CD4-positive, alpha-beta T cell (primary cell): Measurements from ENCODE around the gene FUT8. TPM values are rescaled to one million over a fixed set of nuclear protein-coding genes. Genes with fewer than 3 reads are reported as not detected.

ENCODE experiments used
- ATAC-seq: fragments of 200-7000 bp; cut with Tn5 transposase; one replicate; pipeline ENCODE4 v1.10.0; 2022; ENCODE audit warnings: mild to moderate bottlenecking; ENCODE audit not compliant: poor library complexity
- CTCF ChIA-PET: fragments of 350-600 bp; sonication (Branson Sonifier 250); formaldehyde crosslinking; loops from one replicate; lab custom pipeline; 2021; ENCODE audit warnings: antibody characterized with exemption, inconsistent platforms; lab: Charles Lee
- POLR2A ChIA-PET: fragments of 350-600 bp; sonication (Branson Sonifier 250); formaldehyde crosslinking; loops from one replicate; lab custom pipeline; 2021; ENCODE audit warnings: antibody characterized with exemption, inconsistent platforms; lab: Charles Lee
- DNase-seq, 14 experiments: peaks; one replicate each; pipeline ENCODE4 v3.0.0-alpha.2; 2013 to 2020; ENCODE audit warnings: mixed read lengths in 2 of 14
- H3K27ac ChIP-seq, 2 donors: one replicate each; pipeline versions ENCODE4 v1.5.1 to v1.7.0; 2013; ENCODE audit warnings: low read length in 2 of 2, low read depth in 1 of 2, mild to moderate bottlenecking in 1 of 2
- H3K27me3 ChIP-seq, 2 experiments: 1 replicate in 1 of 2; 2 replicates in 1 of 2; pipeline versions ENCODE4 v1.6.1 to v1.7.0; 2013; ENCODE audit warnings: low read length in 2 of 2, control low read depth in 1 of 2, mild to moderate bottlenecking in 1 of 2, moderate library complexity in 1 of 2; ENCODE audit not compliant: insufficient read depth in 2 of 2, control insufficient read depth in 1 of 2
- H3K36me3 ChIP-seq: one replicate; pipeline ENCODE4 v1.6.1; 2013; ENCODE audit warnings: low read length, control low read depth; ENCODE audit not compliant: insufficient read depth
- H3K4me1 ChIP-seq: one replicate; pipeline ENCODE4 v1.6.1; 2013; ENCODE audit warnings: low read length, control low read depth; ENCODE audit not compliant: insufficient read depth
- H3K4me3 ChIP-seq: one replicate; pipeline ENCODE4 v1.5.1; 2013; ENCODE audit warnings: mild to moderate bottlenecking, low read length, moderate library complexity
- H3K9me3 ChIP-seq, 2 experiments: 1 replicate in 1 of 2; 2 replicates in 1 of 2; pipeline versions ENCODE4 v1.6.1 to v1.7.0; 2013; ENCODE audit warnings: low read length in 2 of 2, mild to moderate bottlenecking in 2 of 2, control low read depth in 1 of 2, moderate library complexity in 1 of 2; ENCODE audit not compliant: control insufficient read depth in 1 of 2, insufficient read depth in 1 of 2
- H3K27ac Mint-ChIP-seq: one replicate; pipeline ENCODE4 v1.8.0; 2020; ENCODE audit warnings: mixed read lengths
- H3K27me3 Mint-ChIP-seq: one replicate; pipeline ENCODE4 v1.8.0; 2021; ENCODE audit warnings: mixed read lengths
- H3K36me3 Mint-ChIP-seq: one replicate; pipeline ENCODE4 v1.8.0; 2021; ENCODE audit warnings: low read depth, mixed read lengths
- H3K4me1 Mint-ChIP-seq: one replicate; pipeline ENCODE4 v1.8.0; 2021; ENCODE audit warnings: low read depth, mixed read lengths
- H3K4me3 Mint-ChIP-seq: one replicate; pipeline ENCODE4 v1.8.0; 2020; ENCODE audit warnings: mild to moderate bottlenecking, mixed read lengths
- H3K9me3 Mint-ChIP-seq: one replicate; pipeline ENCODE4 v1.8.0; 2020; ENCODE audit warnings: mixed read lengths
- CTCF ChIP-seq: fragments of 200-600 bp; IDR thresholded peaks from one replicate; pipeline ENCODE4 v1.8.0; 2022; ENCODE audit warnings: antibody characterized with exemption, mild to moderate bottlenecking
- intact Hi-C, 2 experiments: fragments of 100-400 bp; cut with DNase I in 1 of 2; cut with micrococcal nuclease in 1 of 2; formaldehyde crosslinking; loops; one replicate each; pipeline versions ENCODE4 v1.15.1 to v1.9.0; 2023 to 2025; cut with DNase I, micrococcal nuclease
- total RNA-seq, 174 experiments: library from RNA in 2 of 174; stranded (reverse) in 2 of 174; gene quantifications; one replicate each; pipeline ENCODE4 v1.2.3 and lab custom pipeline; 2021 to 2026

FUT8 gene
- total RNA-seq, 2 experiments from 2014 or later = 31.3 to 39.1 TPM

GRCh38 chr14:65748796-65749195 is 336.3 kb downstream of the FUT8 start:
- Mint-ChIP-seq H3K27ac (peak overlapping the region; percentile 39), H3K36me3 (peaks cover 9% of the 10 kb centered on the region), H3K27me3 (no peaks in the 10 kb centered on the region), H3K4me3 (no peak overlapping the region), H3K4me1 (no peaks in the 10 kb centered on the region), H3K9me3 (no peaks in the 10 kb centered on the region)
- DNase-seq (no peak), ATAC-seq (no peak)
- H3K4me3 ChIP-seq = no peak overlapping the region
- intact Hi-C loops = loop anchor here in 1 of 2 experiments (5.0 kb wide), 1 partner anchor 41 kb away; no protein-coding TSS in a partner anchor
- H3K9me3 ChIP-seq = no peaks in the 10 kb centered on the region
- no peak overlapping the region for H3K27ac ChIP-seq
- no peaks in the 10 kb centered on the region for H3K27me3 ChIP-seq
- CTCF ChIA-PET = no interaction called here
- POLR2A ChIA-PET = no interaction called here
- no peaks in the 10 kb centered on the region for H3K4me1 ChIP-seq
- TF ChIP-seq CTCF = no peak
- no peaks in the 10 kb centered on the region for H3K36me3 ChIP-seq

DNA sequence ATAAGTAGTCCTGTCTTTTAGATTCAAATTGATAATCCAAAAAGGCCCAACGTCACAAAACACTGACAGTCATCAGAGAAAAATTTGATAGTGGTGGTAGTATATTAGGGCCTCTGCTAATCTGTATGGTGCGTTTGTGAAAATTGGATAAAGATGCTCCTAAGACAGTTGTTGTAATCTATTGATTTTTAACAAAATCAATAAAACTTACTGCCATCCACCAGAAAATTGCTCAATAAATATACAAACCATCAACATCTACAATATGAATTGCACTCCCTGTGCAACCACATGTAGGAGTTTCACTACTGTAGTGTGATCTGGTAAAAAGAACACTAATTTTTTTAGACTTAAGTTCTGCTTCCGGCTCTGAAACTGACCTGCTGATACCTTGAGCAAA is 336.8 kb downstream of the FUT8 start:
- Histone ChIP-seq H3K4me1 (no peaks in the 10 kb centered on the region), H3K36me3 (no peaks in the 10 kb centered on the region), H3K27me3 (no peaks in the 10 kb centered on the region), H3K27ac (no peak overlapping the region), H3K9me3 (no peaks in the 10 kb centered on the region), H3K4me3 (no peak overlapping the region)
- no peak for TF ChIP-seq CTCF
- CTCF ChIA-PET = no interaction called here
- no peaks in the 10 kb centered on the region for H3K27me3 Mint-ChIP-seq
- H3K4me3 Mint-ChIP-seq = no peak overlapping the region
- ATAC-seq (no peak), DNase-seq (no peak)
- H3K9me3 Mint-ChIP-seq = no peaks in the 10 kb centered on the region
- intact Hi-C loops = loop anchor here in 1 of 2 experiments (5.0 kb wide), 1 partner anchor 42 kb away; no protein-coding TSS in a partner anchor
- peak overlapping the region; percentile 39 for H3K27ac Mint-ChIP-seq
- POLR2A ChIA-PET = no interaction called here
- peaks cover 4% of the 10 kb centered on the region for H3K36me3 Mint-ChIP-seq
- no peaks in the 10 kb centered on the region for H3K4me1 Mint-ChIP-seq

- Histone ChIP-seq H3K36me3 (no peaks in the 10 kb centered on the region), H3K27me3 (no peaks in the 10 kb centered on the region), H3K9me3 (no peaks in the 10 kb centered on the region), H3K4me1 (no peaks in the 10 kb centered on the region), H3K4me3 (no peak overlapping the region), H3K27ac (no peak overlapping the region)
- DNase-seq (no peak), ATAC-seq (no peak)
- H3K4me3 Mint-ChIP-seq = no peak overlapping the region
- ChIA-PET CTCF (no interaction called here), POLR2A (no interaction called here)
- H3K4me1 Mint-ChIP-seq = no peaks in the 10 kb centered on the region
- intact Hi-C loops = no loop called here
- H3K27ac Mint-ChIP-seq = peak overlapping the region; percentile 29
- no peaks in the 10 kb centered on the region for H3K27me3 Mint-ChIP-seq
- no peaks in the 10 kb centered on the region for H3K9me3 Mint-ChIP-seq
- TF ChIP-seq CTCF = no peak
- H3K36me3 Mint-ChIP-seq = no peaks in the 10 kb centered on the region
These were observed 338.4 kb downstream of the FUT8 start for GRCh38 chr14:65750906-65751305.
